CD4-positive, alpha-beta T cell treated with Interleukin-4 for 4 hours (primary cell): ENCODE measurements around the gene FHDC1.

ENCODE experiments used
- DNase-seq: peaks from one replicate; pipeline ENCODE4 v3.0.0-alpha.2; 2020

FHDC1 gene

GRCh38 chr4:153014460-153014859, 78.3 kb downstream of the FHDC1 start:
- DNase-seq = no peak

GRCh38 chr4:153016592-153016991, 80.5 kb downstream of the FHDC1 start:
- DNase-seq = no peak

- DNase-seq = no peak
Observed at GRCh38 chr4:153018031-153018430, 81.9 kb downstream of the FHDC1 start.

DNA sequence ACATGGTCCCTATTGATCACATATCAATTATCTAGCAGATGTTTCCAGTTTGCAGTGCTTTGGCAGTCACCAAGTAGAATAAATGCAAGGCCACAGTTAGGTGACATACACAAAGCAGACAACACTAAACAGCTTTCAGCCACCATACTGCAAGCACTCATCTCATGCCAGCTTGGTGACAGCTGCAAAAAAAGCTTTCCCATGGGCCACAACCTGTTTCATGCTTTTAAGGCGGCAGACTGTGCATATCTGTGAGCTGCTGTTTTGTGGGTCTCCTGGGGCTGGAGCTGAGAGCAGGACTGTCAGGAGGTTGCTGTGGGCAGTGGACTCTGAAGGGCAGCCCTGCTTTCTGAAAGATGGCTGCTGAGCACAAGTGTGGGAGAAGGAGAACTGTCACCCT, 82.6 kb downstream of the FHDC1 start:
- no peak for DNase-seq

GRCh38 chr4:153019906-153020305, 83.8 kb downstream of the FHDC1 start:
- DNase-seq = no peak

DNA sequence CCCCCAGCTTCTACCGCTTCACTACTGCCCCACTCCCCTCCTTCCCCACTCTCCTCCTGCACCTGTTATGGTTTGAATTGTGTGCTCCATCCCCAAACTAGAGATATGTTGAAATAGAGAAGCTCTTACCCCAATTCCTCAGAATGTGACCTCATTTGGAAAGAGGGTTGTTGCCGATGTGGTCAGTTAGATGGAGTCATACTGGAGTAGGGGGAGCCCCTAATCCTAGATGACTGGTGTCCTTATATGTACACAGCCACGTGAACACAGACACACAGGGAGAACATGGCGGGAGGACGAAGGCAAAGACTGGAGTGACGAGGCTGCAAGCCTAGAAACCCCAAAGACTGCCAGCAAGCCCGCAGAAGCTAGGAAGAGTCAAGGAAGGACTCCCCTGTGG, 84.3 kb downstream of the FHDC1 start:
- no peak for DNase-seq

- no peak for DNase-seq
Observed at GRCh38 chr4:153021276-153021675, 85.2 kb downstream of the FHDC1 start.

DNA sequence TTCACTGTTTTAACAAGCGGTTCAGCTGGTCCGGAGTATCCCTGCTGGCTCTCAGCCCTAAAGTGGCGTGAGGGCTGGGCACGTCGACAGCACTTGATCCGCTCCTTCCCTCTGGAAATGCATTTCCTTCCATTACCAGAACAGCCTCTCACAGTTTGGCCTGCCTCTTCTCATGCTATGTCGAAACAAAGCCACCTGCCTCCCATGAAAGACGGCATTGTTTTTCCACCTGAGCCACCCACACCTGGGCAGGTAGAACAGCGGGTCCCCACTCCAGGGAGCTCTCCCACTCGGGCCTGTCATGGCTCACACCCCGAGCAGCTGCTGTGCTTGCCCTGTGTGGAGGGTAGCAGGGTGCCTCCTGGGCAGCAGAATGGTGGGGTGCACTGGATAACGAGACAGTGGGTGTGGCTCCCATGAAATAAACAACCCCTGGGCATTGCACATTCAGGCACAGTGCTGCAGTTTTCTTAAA, 86.2 kb downstream of the FHDC1 start:
- no peak for DNase-seq

DNA sequence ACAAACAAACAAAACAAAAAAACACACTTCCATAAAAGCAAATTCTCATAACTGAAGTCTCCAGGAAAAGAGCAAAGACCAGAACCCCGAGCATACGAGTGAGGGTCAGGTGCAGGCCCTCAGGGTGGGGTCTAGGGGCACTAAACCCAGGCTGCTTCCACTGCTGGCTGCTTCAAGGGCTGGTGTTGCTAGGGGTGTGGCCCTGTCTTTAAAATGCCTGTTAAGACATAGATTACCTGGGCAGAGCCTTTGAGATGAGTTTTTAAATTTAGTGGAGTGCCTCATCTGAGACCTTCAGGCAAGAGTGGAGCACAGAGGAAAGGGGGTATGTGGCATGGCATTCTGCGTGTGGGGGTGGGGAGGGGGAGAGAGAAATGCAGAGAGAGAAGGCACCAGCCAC, 87.0 kb downstream of the FHDC1 start:
- no peak for DNase-seq

- no peak for DNase-seq
Observed at GRCh38 chr4:153023692-153024394, 87.7 kb downstream of the FHDC1 start.

GRCh38 chr4:153024466-153024865, 88.3 kb downstream of the FHDC1 start:
- DNase-seq = no peak

GRCh38 chr4:153025406-153025805, 89.3 kb downstream of the FHDC1 start:
- no peak for DNase-seq

DNA sequence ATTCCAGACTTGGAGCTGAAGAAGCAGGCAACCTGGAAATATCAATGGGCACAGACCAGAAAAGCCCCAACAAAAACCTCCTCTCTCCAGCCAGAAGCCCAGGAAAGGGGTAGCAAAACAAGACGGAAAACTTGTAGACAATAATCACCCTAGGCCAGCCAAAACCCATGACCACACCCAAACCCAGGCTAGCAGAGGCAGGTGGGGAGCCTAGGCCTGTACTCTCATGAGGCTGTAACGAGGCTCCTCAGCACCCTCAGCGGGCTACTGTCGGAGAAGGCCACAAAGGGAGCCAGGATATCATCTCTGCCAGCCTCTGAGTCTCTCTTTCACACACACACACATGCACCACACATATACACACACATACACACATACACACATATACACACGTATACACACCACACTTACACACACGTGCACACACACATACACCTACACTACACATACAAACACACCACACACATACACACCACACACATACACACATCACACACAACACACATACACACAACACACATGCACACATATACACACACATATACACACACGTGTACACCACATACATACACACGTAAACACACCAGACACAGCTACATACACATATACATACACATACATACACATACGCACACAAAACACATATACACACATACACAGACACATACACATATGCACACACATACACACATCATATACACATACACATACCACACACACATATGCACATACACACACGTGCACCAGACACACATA, 90.6 kb downstream of the FHDC1 start:
- DNase-seq = no peak

DNA sequence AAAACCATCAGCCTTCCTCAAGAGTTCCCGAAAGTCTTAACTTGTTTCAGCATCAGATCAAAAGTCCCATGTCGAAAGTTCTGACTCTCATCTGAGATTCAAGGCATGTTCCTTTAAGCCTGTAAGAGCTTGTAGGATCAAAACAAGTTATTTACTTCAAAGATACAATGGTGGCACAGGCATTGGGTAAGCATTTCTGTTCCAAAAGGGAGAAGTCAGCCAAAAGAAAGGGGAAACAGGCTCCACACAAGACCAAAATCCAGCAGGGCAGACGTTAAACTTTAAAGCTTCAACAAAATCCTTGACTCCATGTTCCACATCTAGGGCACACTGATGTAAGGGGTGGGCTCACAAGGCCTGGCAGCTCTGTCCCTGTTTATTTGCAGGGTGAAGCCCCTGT, 91.7 kb downstream of the FHDC1 start:
- DNase-seq = no peak

DNA sequence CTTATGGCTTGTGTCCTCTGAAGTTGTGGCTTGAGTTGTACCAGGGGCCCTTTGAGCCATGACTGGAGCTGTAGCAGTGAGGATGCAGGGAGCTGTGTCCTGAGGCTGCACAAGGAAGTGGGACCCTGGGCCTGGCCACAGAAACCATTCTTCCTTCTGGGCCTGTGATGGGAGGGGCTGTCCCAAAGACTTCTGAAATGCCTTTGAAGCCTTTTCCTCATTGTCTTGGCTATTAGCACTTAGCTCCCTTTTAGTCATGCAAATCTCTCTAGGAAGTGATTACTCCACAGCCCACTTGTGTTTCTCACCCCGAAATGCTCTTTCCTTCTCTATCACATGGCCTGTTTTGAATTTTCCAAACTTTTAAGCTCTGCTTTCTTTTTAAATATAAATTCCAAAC, 92.4 kb downstream of the FHDC1 start:
- DNase-seq = no peak
